HCT116 (cell line): ENCODE measurements around the gene FGF19.

Source experiments
- CEBPB ChIP-seq: IDR thresholded peaks from 2 replicates; pipeline ENCODE4 v1.6.1; 2012; ENCODE audit warnings: low read depth
- EGR1 ChIP-seq: IDR thresholded peaks from 2 replicates; pipeline ENCODE4 v1.6.1; 2012; ENCODE audit warnings: low read depth
- POLR2A ChIP-seq: IDR thresholded peaks from 2 replicates; pipeline ENCODE4 v1.7.0; 2011; ENCODE audit warnings: borderline replicate concordance; ENCODE audit not compliant: insufficient read depth, insufficient read length; ENCODE audit errors: extremely low read depth
- RAD21 ChIP-seq: IDR thresholded peaks from 2 replicates; pipeline ENCODE4 v1.6.1; 2012; ENCODE audit warnings: low read depth, mild to moderate bottlenecking
- ZNF274 ChIP-seq: fragments of 200-500 bp; sonication (Bioruptor generic); IDR thresholded peaks from 2 replicates; pipeline ENCODE4 v1.6.1; 2014; ENCODE audit warnings: mild to moderate bottlenecking, low read depth, low read length, inconsistent platforms
- TF ChIP-seq, protein P1 (sequence below), 3 experiments: fragments of 200-600 bp in 1 of 3; sonication (generic) in 1 of 3; IDR thresholded peaks in 2 of 3; conservative IDR thresholded peaks in 1 of 3; 2 replicates each; pipeline ENCODE4 v1.5.1; 2012 to 2017; ENCODE audit warnings: low read depth in 2 of 3, low read length in 2 of 3, antibody characterized with exemption in 1 of 3, borderline replicate concordance in 1 of 3, control low read depth in 1 of 3, mild to moderate bottlenecking in 1 of 3, mixed read lengths in 1 of 3, mixed run types in 1 of 3, moderate library complexity in 1 of 3; ENCODE audit not compliant: insufficient read depth in 1 of 3
- TF ChIP-seq, protein P2 (sequence below): IDR thresholded peaks from 2 replicates; pipeline ENCODE4 v1.6.1; 2012
- TF ChIP-seq, protein P3 (sequence below): IDR thresholded peaks from 2 replicates; pipeline ENCODE4 v1.6.1; 2012

DNA sequence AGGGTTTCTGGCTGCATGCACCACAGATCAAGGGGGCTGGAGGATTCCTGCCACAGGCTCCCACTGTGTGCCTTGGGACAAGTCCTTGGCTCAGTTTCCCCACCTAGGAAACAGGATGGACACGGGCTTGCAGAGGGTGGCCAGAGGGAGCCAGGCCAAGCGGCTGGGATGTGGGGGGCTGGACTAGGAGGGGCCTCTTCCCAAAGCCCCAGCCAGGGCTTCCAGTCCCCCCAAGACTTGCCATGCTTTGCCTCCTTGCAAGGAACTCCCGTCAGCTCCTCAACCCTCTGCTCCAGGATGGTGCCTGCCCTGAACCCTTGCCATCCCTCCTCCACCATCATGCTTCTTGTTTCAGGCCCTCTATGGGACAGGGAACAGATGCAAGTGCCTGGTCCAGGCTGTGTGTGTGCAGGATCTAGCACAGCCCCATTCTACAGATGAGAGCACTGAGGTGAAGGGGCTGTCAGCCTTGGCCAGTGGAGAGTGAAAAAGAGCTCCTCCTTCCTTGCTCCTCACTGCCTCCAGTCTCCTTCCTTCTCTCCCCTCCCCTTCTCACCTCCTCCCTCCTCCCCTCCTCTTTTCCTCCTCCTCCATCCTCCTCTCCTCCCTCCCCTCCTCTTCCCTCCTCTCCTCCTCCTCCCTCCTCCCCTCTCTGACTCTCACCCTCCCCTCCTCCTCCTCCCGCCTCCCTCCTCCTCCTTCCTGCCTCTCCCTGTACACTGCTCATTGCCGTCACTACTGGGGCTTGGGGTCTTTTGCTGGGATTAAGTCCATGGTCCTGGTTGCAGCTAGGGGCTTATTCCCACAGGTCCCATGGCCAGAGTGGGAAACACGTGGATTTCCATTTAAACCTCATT, 13.3 kb upstream of the FGF19 start:
- no peak for TF ChIP-seq POLR2A
- TF ChIP-seq, protein P1, sequence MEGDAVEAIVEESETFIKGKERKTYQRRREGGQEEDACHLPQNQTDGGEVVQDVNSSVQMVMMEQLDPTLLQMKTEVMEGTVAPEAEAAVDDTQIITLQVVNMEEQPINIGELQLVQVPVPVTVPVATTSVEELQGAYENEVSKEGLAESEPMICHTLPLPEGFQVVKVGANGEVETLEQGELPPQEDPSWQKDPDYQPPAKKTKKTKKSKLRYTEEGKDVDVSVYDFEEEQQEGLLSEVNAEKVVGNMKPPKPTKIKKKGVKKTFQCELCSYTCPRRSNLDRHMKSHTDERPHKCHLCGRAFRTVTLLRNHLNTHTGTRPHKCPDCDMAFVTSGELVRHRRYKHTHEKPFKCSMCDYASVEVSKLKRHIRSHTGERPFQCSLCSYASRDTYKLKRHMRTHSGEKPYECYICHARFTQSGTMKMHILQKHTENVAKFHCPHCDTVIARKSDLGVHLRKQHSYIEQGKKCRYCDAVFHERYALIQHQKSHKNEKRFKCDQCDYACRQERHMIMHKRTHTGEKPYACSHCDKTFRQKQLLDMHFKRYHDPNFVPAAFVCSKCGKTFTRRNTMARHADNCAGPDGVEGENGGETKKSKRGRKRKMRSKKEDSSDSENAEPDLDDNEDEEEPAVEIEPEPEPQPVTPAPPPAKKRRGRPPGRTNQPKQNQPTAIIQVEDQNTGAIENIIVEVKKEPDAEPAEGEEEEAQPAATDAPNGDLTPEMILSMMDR (IDR thresholded peaks at IDR 0.05 in 2 of 3, conservative IDR thresholded peaks at IDR 0.05 in 1 of 3; ENCODE audit: borderline replicate concordance in 1 of 3, insufficient read depth in 1 of 3, low read depth in 2 of 3, low read length in 2 of 3) = no peak
- no peak for TF ChIP-seq ZNF274
- TF ChIP-seq CEBPB = no peak
- TF ChIP-seq, protein P2, sequence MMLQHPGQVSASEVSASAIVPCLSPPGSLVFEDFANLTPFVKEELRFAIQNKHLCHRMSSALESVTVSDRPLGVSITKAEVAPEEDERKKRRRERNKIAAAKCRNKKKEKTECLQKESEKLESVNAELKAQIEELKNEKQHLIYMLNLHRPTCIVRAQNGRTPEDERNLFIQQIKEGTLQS = no peak
- TF ChIP-seq EGR1 = no peak
- TF ChIP-seq RAD21 = no peak
- TF ChIP-seq, protein P3, sequence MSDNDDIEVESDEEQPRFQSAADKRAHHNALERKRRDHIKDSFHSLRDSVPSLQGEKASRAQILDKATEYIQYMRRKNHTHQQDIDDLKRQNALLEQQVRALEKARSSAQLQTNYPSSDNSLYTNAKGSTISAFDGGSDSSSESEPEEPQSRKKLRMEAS = no peak
